ENCODE data around the gene STAC3. TPM values are rescaled to one million over a fixed set of nuclear protein-coding genes. Genes with fewer than 3 reads are reported as not detected.

Gene STAC3
- total and polyA plus RNA-seq, 9 of the 15 experiments (the other 6 are each of a cell fraction or from before 2014, with no cell fraction given): 0.45 to 6.4 (median 3.3) TPM

GRCh38 chr12:57236925-57237595 is 13.9 kb downstream of the STAC3 start (continued):
- TF ChIP-seq CREB3L1 (IDR thresholded peaks at IDR 0.05; ENCODE audit: borderline replicate concordance, low read depth) (no peak), ZNF79 (CRISPR knock-in tag; IDR thresholded peaks at IDR 0.05; ENCODE audit: low read depth) (no peak)

DNA sequence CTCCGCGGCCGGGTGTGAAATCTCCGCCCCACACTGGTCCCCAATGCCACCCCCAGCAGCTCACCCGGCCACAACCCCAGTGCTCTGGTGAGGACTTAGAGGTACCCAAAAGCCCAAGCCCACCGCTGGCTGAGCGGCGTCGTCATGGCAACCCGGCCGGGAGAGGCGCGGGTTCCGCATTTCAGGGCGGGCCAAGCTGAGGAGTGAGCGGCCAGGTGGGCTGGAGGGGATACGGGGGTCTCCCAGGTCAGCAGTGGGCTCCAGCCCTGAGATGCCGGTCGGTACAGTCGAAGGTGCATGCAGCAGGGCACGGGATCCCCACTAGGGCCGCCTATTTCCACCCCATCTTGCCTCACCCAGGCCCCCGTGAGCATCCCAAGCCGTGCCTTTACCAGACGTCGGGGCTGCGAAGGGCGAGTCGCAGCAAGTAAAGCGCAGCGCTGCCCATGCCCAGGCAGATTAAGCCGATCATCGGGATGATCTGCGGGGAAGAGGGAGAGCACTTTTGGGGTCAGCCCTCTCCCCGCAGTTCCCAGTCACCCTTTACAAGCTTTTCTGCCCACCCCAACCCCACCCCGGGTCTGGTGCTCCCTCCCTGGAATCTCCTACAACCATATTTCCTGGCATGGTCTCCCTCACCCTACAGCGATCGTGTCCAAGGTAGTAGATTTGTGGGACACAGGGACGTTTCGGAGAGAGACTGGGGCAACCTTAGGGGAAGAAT is 14.6 kb downstream of the STAC3 start:
- no peak overlapping the region for H3K27ac ChIP-seq (ENCODE audit: extremely low read depth, low read depth, low read length)
- H3K9ac ChIP-seq (ENCODE audit: insufficient read depth in 1 of 2, low read depth in 2 of 2, low read length in 2 of 2): no peak overlapping the region
- H2AFZ ChIP-seq (ENCODE audit: low read depth, low read length): no peak overlapping the region
- no peaks in the 10 kb centered on the region for H3K9me3 ChIP-seq (replicated peaks; ENCODE audit: control insufficient read depth, insufficient read depth, low read depth, low read length)
- WGBS (ENCODE audit: insufficient coverage, low coverage, missing lambda C conversion rate): 81% methylated on average over 30 of the region's 40 CpGs
- ChIA-PET POLR2A (interaction anchor here (1.1 kb wide), 1 partner anchor 13 kb away, joined by 3 read pairs; no protein-coding TSS in a partner anchor), CTCF (ENCODE audit: low intra/inter-chr PET ratio) (interaction anchor here (6.6 kb wide), 1 partner anchor 23 kb away, joined by 186 read pairs; the partner anchor contains the start of gene NXPH4)
- BruUV-seq (replicated peaks): no TSS peak
- no peak overlapping the region for H3K4me3 ChIP-seq
- H3K4me1 ChIP-seq (replicated peaks in 1 of 2; ENCODE audit: control insufficient read depth in 2 of 2, insufficient read depth in 2 of 2, low read length in 2 of 2): peaks cover 43 to 82% of the 10 kb centered on the region in 2 experiments
- H3K4me2 ChIP-seq (ENCODE audit: insufficient read depth, low read length): no peak overlapping the region
- H3K27me3 ChIP-seq (ENCODE audit: control insufficient read depth in 2 of 2, insufficient read depth in 2 of 2, low read length in 2 of 2): peaks cover 2 to 16% of the 10 kb centered on the region in 2 experiments; a peak in 3 of 5 replicates
- H3K79me2 ChIP-seq (ENCODE audit: control insufficient read depth, insufficient read depth, low read length): peaks cover 6% of the 10 kb centered on the region
- ATAC-seq: no peak
- no peak for FAIRE-seq
- no peak for DNase-seq (ENCODE audit: extremely low read depth in 1 of 4, low spot score in 3 of 4)
- peaks cover 6% of the 10 kb centered on the region for H4K20me1 ChIP-seq (replicated peaks; ENCODE audit: control insufficient read depth, insufficient read depth, low read length)
- peaks cover 45% of the 10 kb centered on the region; the same call in 2 of the 3 replicates for H3K36me3 ChIP-seq (ENCODE audit: control insufficient read depth, insufficient read depth, low read length)
- intact Hi-C loops (cut with micrococcal nuclease) (no loop called here), in situ Hi-C loops (cut with MboI) (no loop called here)
- H3K9me1 ChIP-seq (ENCODE audit: control insufficient read depth, insufficient read depth, low read length): peaks cover 6% of the 10 kb centered on the region
- TF ChIP-seq ZNF263 (CRISPR knock-in tag; IDR thresholded peaks at IDR 0.05; ENCODE audit: borderline replicate concordance) (peak; percentile 31; the same call in 1 of the 2 replicates), ZBTB17 (CRISPR knock-in tag; IDR thresholded peaks at IDR 0.05) (no peak), POLR2G (IDR thresholded peaks at IDR 0.05; ENCODE audit: low read depth, low read length) (peak; percentile 92), FOXA3 (CRISPR knock-in tag; conservative IDR thresholded peaks at IDR 0.05 in 1 of 2, IDR thresholded peaks at IDR 0.05 in 1 of 2) (0 out of 4 replicates have a peak, but pooled peaks of 1 of the 2 experiments have one; percentile 15), RBM22 (IDR thresholded peaks at IDR 0.05; ENCODE audit: low read depth, low read length, poor library complexity, severe bottlenecking) (peak; percentile 99), ASH1L (IDR thresholded peaks at IDR 0.05; ENCODE audit: borderline replicate concordance, low read depth, partially characterized antibody) (no peak), TAF9B (IDR thresholded peaks at IDR 0.05; ENCODE audit: partially characterized antibody) (no peak), SP2 (IDR thresholded peaks at IDR 0.05; ENCODE audit: extremely low read depth, low read depth, low read length, poor library complexity, severe bottlenecking) (no peak), RBFOX2 (IDR thresholded peaks at IDR 0.05; ENCODE audit: low read depth, low read length) (peak; percentile 78), POLR2AphosphoS2 (IDR thresholded peaks at IDR 0.05; ENCODE audit: low read length) (0 out of 2 replicates have a peak, but pooled peaks have one; percentile 4), POLR2AphosphoS5 (IDR thresholded peaks at IDR 0.05; ENCODE audit: control insufficient read depth, insufficient read depth, low read depth, low read length) (peak; percentile 35; the same call in 1 of the 2 replicates), RFX1 (IDR thresholded peaks at IDR 0.05) (peak; percentile 89), PCBP1 (IDR thresholded peaks at IDR 0.05; ENCODE audit: low read depth, low read length, poor library complexity, severe bottlenecking) (peak; percentile 5)
